Measurements from ENCODE around the gene FBXO38.

FBXO38 gene

GRCh38 chr5:148364343-148364742, 19.4 kb upstream of the FBXO38 start:
- Histone ChIP-seq H3K9me3 (ENCODE audit: control insufficient read depth, insufficient read depth, low read length) (no peaks in the 10 kb centered on the region), H3K27ac (ENCODE audit: low read depth, low read length) (no peak overlapping the region), H3K36me3 (ENCODE audit: control insufficient read depth, insufficient read depth, low read length) (no peaks in the 10 kb centered on the region), H3K9ac (ENCODE audit: low read depth, low read length) (no peak overlapping the region), H3K27me3 (ENCODE audit: control insufficient read depth, insufficient read depth, low read length) (no peaks in the 10 kb centered on the region), H3K4me1 (ENCODE audit: control insufficient read depth, insufficient read depth, low read length) (no peaks in the 10 kb centered on the region), H3K4me3 (ENCODE audit: low read depth, low read length) (no peak overlapping the region)

- 0 out of 2 replicates have a peak, but pooled peaks cover 3% of the 10 kb centered on the region for H3K4me1 ChIP-seq (ENCODE audit: control insufficient read depth, insufficient read depth, low read length)
- no peak overlapping the region for H3K4me3 ChIP-seq (ENCODE audit: low read depth, low read length)
- no peaks in the 10 kb centered on the region for H3K9me3 ChIP-seq (ENCODE audit: control insufficient read depth, insufficient read depth, low read length)
- no peak overlapping the region for H3K27ac ChIP-seq (ENCODE audit: low read depth, low read length)
- no peak overlapping the region for H3K9ac ChIP-seq (ENCODE audit: low read depth, low read length)
- H3K27me3 ChIP-seq (ENCODE audit: control insufficient read depth, insufficient read depth, low read length), result no peaks in the 10 kb centered on the region
- H3K36me3 ChIP-seq (ENCODE audit: control insufficient read depth, insufficient read depth, low read length), result no peaks in the 10 kb centered on the region
Measured at GRCh38 chr5:148368299-148368698, 15.5 kb upstream of the FBXO38 start.

- no peaks in the 10 kb centered on the region for H3K36me3 ChIP-seq (ENCODE audit: control insufficient read depth, insufficient read depth, low read length)
- H3K9me3 ChIP-seq (ENCODE audit: control insufficient read depth, insufficient read depth, low read length), result no peaks in the 10 kb centered on the region
- no peak overlapping the region for H3K9ac ChIP-seq (ENCODE audit: low read depth, low read length)
- H3K4me3 ChIP-seq (ENCODE audit: low read depth, low read length), result no peak overlapping the region
- no peaks in the 10 kb centered on the region for H3K27me3 ChIP-seq (ENCODE audit: control insufficient read depth, insufficient read depth, low read length)
- no peak overlapping the region for H3K27ac ChIP-seq (ENCODE audit: low read depth, low read length)
- 0 out of 2 replicates have a peak, but pooled peaks cover 3% of the 10 kb centered on the region for H3K4me1 ChIP-seq (ENCODE audit: control insufficient read depth, insufficient read depth, low read length)
Measured at GRCh38 chr5:148372166-148372725, 11.5 kb upstream of the FBXO38 start.

GRCh38 chr5:148372893-148373292, 10.9 kb upstream of the FBXO38 start:
- Histone ChIP-seq H3K27me3 (ENCODE audit: control insufficient read depth, insufficient read depth, low read length) (no peaks in the 10 kb centered on the region), H3K36me3 (ENCODE audit: control insufficient read depth, insufficient read depth, low read length) (no peaks in the 10 kb centered on the region), H3K9me3 (ENCODE audit: control insufficient read depth, insufficient read depth, low read length) (no peaks in the 10 kb centered on the region), H3K4me3 (ENCODE audit: low read depth, low read length) (no peak overlapping the region), H3K27ac (ENCODE audit: low read depth, low read length) (no peak overlapping the region), H3K4me1 (ENCODE audit: control insufficient read depth, insufficient read depth, low read length) (0 out of 2 replicates have a peak, but pooled peaks cover 3% of the 10 kb centered on the region), H3K9ac (ENCODE audit: low read depth, low read length) (no peak overlapping the region)

- no peaks in the 10 kb centered on the region for H3K9me3 ChIP-seq (ENCODE audit: control insufficient read depth, insufficient read depth, low read length)
- H3K9ac ChIP-seq (ENCODE audit: low read depth, low read length), result no peak overlapping the region
- H3K27ac ChIP-seq (ENCODE audit: low read depth, low read length), result no peak overlapping the region
- H3K27me3 ChIP-seq (ENCODE audit: control insufficient read depth, insufficient read depth, low read length), result no peaks in the 10 kb centered on the region
- no peak overlapping the region for H3K4me3 ChIP-seq (ENCODE audit: low read depth, low read length)
- H3K36me3 ChIP-seq (ENCODE audit: control insufficient read depth, insufficient read depth, low read length), result no peaks in the 10 kb centered on the region
- H3K4me1 ChIP-seq (ENCODE audit: control insufficient read depth, insufficient read depth, low read length), result 0 out of 2 replicates have a peak, but pooled peaks cover 3% of the 10 kb centered on the region
Measured at GRCh38 chr5:148374690-148375360, 8.9 kb upstream of the FBXO38 start.

GRCh38 chr5:148376198-148376597, 7.6 kb upstream of the FBXO38 start:
- Histone ChIP-seq H3K9me3 (ENCODE audit: control insufficient read depth, insufficient read depth, low read length) (no peaks in the 10 kb centered on the region), H3K9ac (ENCODE audit: low read depth, low read length) (no peak overlapping the region), H3K4me3 (ENCODE audit: low read depth, low read length) (no peak overlapping the region), H3K36me3 (ENCODE audit: control insufficient read depth, insufficient read depth, low read length) (no peaks in the 10 kb centered on the region), H3K27ac (ENCODE audit: low read depth, low read length) (no peak overlapping the region), H3K27me3 (ENCODE audit: control insufficient read depth, insufficient read depth, low read length) (no peaks in the 10 kb centered on the region), H3K4me1 (ENCODE audit: control insufficient read depth, insufficient read depth, low read length) (0 out of 2 replicates have a peak, but pooled peaks cover 3% of the 10 kb centered on the region)

GRCh38 chr5:148378670-148379069, 5.1 kb upstream of the FBXO38 start:
- no peaks in the 10 kb centered on the region for H3K36me3 ChIP-seq (ENCODE audit: control insufficient read depth, insufficient read depth, low read length)
- H3K4me3 ChIP-seq (ENCODE audit: low read depth, low read length), result no peak overlapping the region
- H3K9ac ChIP-seq (ENCODE audit: low read depth, low read length), result no peak overlapping the region
- H3K27ac ChIP-seq (ENCODE audit: low read depth, low read length), result no peak overlapping the region
- no peaks in the 10 kb centered on the region for H3K9me3 ChIP-seq (ENCODE audit: control insufficient read depth, insufficient read depth, low read length)
- peaks cover 6% of the 10 kb centered on the region; the same call in 1 of the 2 replicates for H3K4me1 ChIP-seq (ENCODE audit: control insufficient read depth, insufficient read depth, low read length)
- no peaks in the 10 kb centered on the region for H3K27me3 ChIP-seq (ENCODE audit: control insufficient read depth, insufficient read depth, low read length)

- no peak overlapping the region for H3K4me3 ChIP-seq (ENCODE audit: low read depth, low read length)
Measured at GRCh38 chr5:148379340-148379739, 4.4 kb upstream of the FBXO38 start.

GRCh38 chr5:148381906-148382305, 1.9 kb upstream of the FBXO38 start:
- no peak overlapping the region for H3K9ac ChIP-seq (ENCODE audit: low read depth, low read length)

More at GRCh38 chr5:148379340-148379739, 4.4 kb upstream of the FBXO38 start:
- H3K4me1 ChIP-seq (ENCODE audit: control insufficient read depth, insufficient read depth, low read length), result peaks cover 6% of the 10 kb centered on the region; the same call in 1 of the 2 replicates
- no peaks in the 10 kb centered on the region for H3K27me3 ChIP-seq (ENCODE audit: control insufficient read depth, insufficient read depth, low read length)
- H3K9ac ChIP-seq (ENCODE audit: low read depth, low read length), result no peak overlapping the region
- no peaks in the 10 kb centered on the region for H3K36me3 ChIP-seq (ENCODE audit: control insufficient read depth, insufficient read depth, low read length)
- H3K9me3 ChIP-seq (ENCODE audit: control insufficient read depth, insufficient read depth, low read length), result no peaks in the 10 kb centered on the region
- no peak overlapping the region for H3K27ac ChIP-seq (ENCODE audit: low read depth, low read length)

GRCh38 chr5:148382961-148383360, 797 bp upstream of the FBXO38 start:
- Histone ChIP-seq H3K9ac (ENCODE audit: low read depth, low read length) (peak overlapping the region; percentile 53), H3K27me3 (ENCODE audit: control insufficient read depth, insufficient read depth, low read length) (no peaks in the 10 kb centered on the region), H3K9me3 (ENCODE audit: control insufficient read depth, insufficient read depth, low read length) (no peaks in the 10 kb centered on the region)

More at GRCh38 chr5:148381906-148382305, 1.9 kb upstream of the FBXO38 start:
- Histone ChIP-seq H3K4me1 (ENCODE audit: control insufficient read depth, insufficient read depth, low read length) (peaks cover 17% of the 10 kb centered on the region; the same call in 1 of the 2 replicates), H3K4me3 (ENCODE audit: low read depth, low read length) (no peak overlapping the region), H3K27me3 (ENCODE audit: control insufficient read depth, insufficient read depth, low read length) (no peaks in the 10 kb centered on the region), H3K9me3 (ENCODE audit: control insufficient read depth, insufficient read depth, low read length) (no peaks in the 10 kb centered on the region), H3K27ac (ENCODE audit: low read depth, low read length) (peak overlapping the region; percentile 3), H3K36me3 (ENCODE audit: control insufficient read depth, insufficient read depth, low read length) (no peaks in the 10 kb centered on the region)

GRCh38 chr5:148384380-148384737, 601 bp downstream of the FBXO38 start:
- peak overlapping the region; percentile 92 for H3K4me3 ChIP-seq (ENCODE audit: low read depth, low read length)
- peak overlapping the region; percentile 88 for H3K9ac ChIP-seq (ENCODE audit: low read depth, low read length)
- H3K36me3 ChIP-seq (ENCODE audit: control insufficient read depth, insufficient read depth, low read length), result peaks cover 14% of the 10 kb centered on the region
- H3K27me3 ChIP-seq (ENCODE audit: control insufficient read depth, insufficient read depth, low read length), result no peaks in the 10 kb centered on the region
- H3K9me3 ChIP-seq (ENCODE audit: control insufficient read depth, insufficient read depth, low read length), result no peaks in the 10 kb centered on the region
- H3K4me1 ChIP-seq (ENCODE audit: control insufficient read depth, insufficient read depth, low read length), result peaks cover 26% of the 10 kb centered on the region
- peak overlapping the region; percentile 90 for H3K27ac ChIP-seq (ENCODE audit: low read depth, low read length)

More at GRCh38 chr5:148382961-148383360, 797 bp upstream of the FBXO38 start:
- peak overlapping the region; percentile 90 for H3K27ac ChIP-seq (ENCODE audit: low read depth, low read length)
- H3K36me3 ChIP-seq (ENCODE audit: control insufficient read depth, insufficient read depth, low read length), result peaks cover 4% of the 10 kb centered on the region; the same call in 1 of the 2 replicates
- H3K4me1 ChIP-seq (ENCODE audit: control insufficient read depth, insufficient read depth, low read length), result peaks cover 17% of the 10 kb centered on the region; the same call in 1 of the 2 replicates
- H3K4me3 ChIP-seq (ENCODE audit: low read depth, low read length), result peak overlapping the region; percentile 92

All from HUES48 (cell line).